ENCODE measurements around the gene SLC25A34. TPM values are rescaled to one million over a fixed set of nuclear protein-coding genes. Genes with fewer than 3 reads are reported as not detected.
"Not testable (repeated sequence)": the region's sequence is repeated elsewhere in the genome, so short reads cannot be mapped to it uniquely, and the experiment has no call there.

SLC25A34 gene
- total and polyA plus RNA-seq, 8 donors = 1.4 to 6.2 (median 4.2) TPM

- intact Hi-C loops (cut with DNase I) = no loop called here
- Histone ChIP-seq H3K27ac (peak overlapping the region in 1 of 2 donors; percentile 18), H3K4me1 (peaks cover 6 to 47% of the 10 kb centered on the region in 2 donors), H3K36me3 (peaks cover 0 to 14% of the 10 kb centered on the region in 2 donors), H3K27me3 (no peaks in the 10 kb centered on the region), H3K4me3 (no peak overlapping the region), H3K9me3 (no peaks in the 10 kb centered on the region)
- DNase-seq = no peak
- ATAC-seq = no peak
- TF ChIP-seq CTCF (IDR thresholded peaks at IDR 0.05) = no peak
Measured at GRCh38 chr1:15692121-15692682, 43.9 kb upstream of the SLC25A34 start.

DNA sequence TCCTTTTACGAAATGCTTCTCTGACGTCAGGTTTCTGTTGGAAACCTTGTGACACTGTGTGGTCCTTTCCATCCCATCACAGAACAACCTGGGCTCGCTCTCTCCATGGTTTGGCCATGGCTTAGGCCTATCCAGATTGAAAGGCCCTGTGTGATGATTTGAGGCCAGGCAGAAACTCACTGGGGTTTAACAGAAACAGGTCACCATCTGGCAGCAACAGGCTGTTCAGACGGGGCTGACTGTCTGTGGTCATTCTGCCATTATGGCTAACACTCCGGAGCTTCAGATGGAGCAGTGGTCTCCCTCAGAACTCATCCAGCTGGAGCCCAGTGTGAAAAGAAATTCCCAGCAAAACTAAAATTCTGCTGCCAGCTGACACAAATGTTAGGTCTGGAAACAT, 42.7 kb upstream of the SLC25A34 start:
- H3K4me1 ChIP-seq = peaks cover 6 to 48% of the 10 kb centered on the region in 2 donors
- no peaks in the 10 kb centered on the region for H3K27me3 ChIP-seq
- H3K36me3 ChIP-seq = peaks cover 0 to 14% of the 10 kb centered on the region in 2 donors
- ATAC-seq = no peak
- no peaks in the 10 kb centered on the region for H3K9me3 ChIP-seq
- DNase-seq = no peak
- intact Hi-C loops (cut with DNase I) = no loop called here
- H3K27ac ChIP-seq = no peak overlapping the region
- no peak overlapping the region for H3K4me3 ChIP-seq
- TF ChIP-seq CTCF (IDR thresholded peaks at IDR 0.05) = no peak

GRCh38 chr1:15696956-15697521, 39.0 kb upstream of the SLC25A34 start:
- ATAC-seq (peak; percentile 59), DNase-seq (no peak)
- H3K9me3 ChIP-seq = no peaks in the 10 kb centered on the region
- no peak overlapping the region for H3K4me3 ChIP-seq
- no peaks in the 10 kb centered on the region for H3K27me3 ChIP-seq
- no peak for TF ChIP-seq CTCF (IDR thresholded peaks at IDR 0.05)
- intact Hi-C loops (cut with DNase I) = no loop called here
- no peaks in the 10 kb centered on the region for H3K36me3 ChIP-seq
- peak overlapping the region; percentile 69 to 77 for H3K27ac ChIP-seq
- H3K4me1 ChIP-seq = peaks cover 16 to 56% of the 10 kb centered on the region in 2 donors

- DNase-seq (no peak), ATAC-seq (no peak)
- Histone ChIP-seq H3K4me1 (peaks cover 22 to 62% of the 10 kb centered on the region in 2 donors), H3K9me3 (no peaks in the 10 kb centered on the region), H3K27ac (no peak overlapping the region), H3K4me3 (no peak overlapping the region), H3K27me3 (no peaks in the 10 kb centered on the region), H3K36me3 (no peaks in the 10 kb centered on the region)
- TF ChIP-seq CTCF (IDR thresholded peaks at IDR 0.05) = no peak
- intact Hi-C loops (cut with DNase I) = no loop called here
Measured at GRCh38 chr1:15698201-15698600, 37.9 kb upstream of the SLC25A34 start.

DNA sequence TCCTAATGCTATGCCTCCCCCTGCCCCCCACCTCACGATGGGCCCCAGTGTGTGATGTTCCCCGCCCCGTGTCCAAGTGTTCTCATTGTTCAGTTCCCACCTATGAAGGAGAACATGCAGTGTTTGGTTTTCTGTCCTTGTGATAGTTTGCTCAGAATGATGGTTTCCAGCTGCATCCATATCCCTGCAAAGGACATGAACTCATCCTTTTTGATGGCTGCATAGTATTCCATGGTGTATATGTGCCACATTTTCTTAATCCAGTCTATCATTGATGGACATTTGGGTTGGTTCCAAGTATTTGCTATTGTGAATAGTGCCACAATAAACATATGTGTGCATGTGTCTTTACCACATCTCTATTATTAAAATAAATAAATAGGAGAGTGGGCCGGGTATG, 36.7 kb upstream of the SLC25A34 start:
- DNase-seq; H3K36me3 ChIP-seq; ATAC-seq; intact Hi-C loops (cut with DNase I); H3K27me3 ChIP-seq; H3K4me3 ChIP-seq; H3K27ac ChIP-seq; H3K9me3 ChIP-seq: not testable (repeated sequence)
- peaks cover 29 to 72% of the 10 kb centered on the region in 2 donors for H3K4me1 ChIP-seq
